WTC11 (cell line): Measurements from ENCODE around the gene PGD. TPM values are rescaled to one million over a fixed set of nuclear protein-coding genes. Genes with fewer than 3 reads are reported as not detected.
A peak's percentile ranks its signal among the peaks of the same experiment; 100 is the strongest.

Source experiments
- ATAC-seq: fragments of 200-7000 bp; cut with Tn5 transposase; 2 replicates; pipeline ENCODE4 v1.10.0; 2021; ENCODE audit warnings: mild to moderate bottlenecking, moderate library complexity
- CTCF ChIA-PET: fragments of 300-600 bp; sonication (Branson Sonifier 250); formaldehyde crosslinking; loops from one replicate; lab custom pipeline; 2021; ENCODE audit warnings: antibody characterized with exemption; lab: Charles Lee
- POLR2A ChIA-PET: fragments of 350-600 bp; sonication (Branson Sonifier 250); formaldehyde crosslinking; loops from one replicate; lab custom pipeline; 2021; ENCODE audit warnings: antibody characterized with exemption; lab: Charles Lee
- DNase-seq: peaks from one replicate; pipeline ENCODE4 v3.0.0; 2021; ENCODE audit warnings: low spot score
- H3K27ac Mint-ChIP-seq: 2 replicates; pipeline ENCODE4 v1.8.0; 2021; ENCODE audit warnings: mixed read lengths
- H3K27me3 Mint-ChIP-seq: 2 replicates; pipeline ENCODE4 v1.8.0; 2021; ENCODE audit warnings: low read depth, mild to moderate bottlenecking, moderate library complexity, mixed read lengths
- H3K36me3 Mint-ChIP-seq: 2 replicates; pipeline ENCODE4 v1.8.0; 2021; ENCODE audit warnings: mixed read lengths
- H3K4me1 Mint-ChIP-seq: 2 replicates; pipeline ENCODE4 v1.8.0; 2022; ENCODE audit warnings: mixed read lengths
- H3K4me3 Mint-ChIP-seq: 2 replicates; pipeline ENCODE4 v1.8.0; 2021; ENCODE audit warnings: mild to moderate bottlenecking, moderate library complexity, mixed read lengths
- H3K9me3 Mint-ChIP-seq: 2 replicates; pipeline ENCODE4 v1.8.0; 2021; ENCODE audit warnings: mixed read lengths
- AFF4 ChIP-seq: sonication (generic); formaldehyde crosslinking; IDR thresholded peaks from 2 replicates; pipeline ENCODE4 v1.8.1; 2023; ENCODE audit warnings: mild to moderate bottlenecking, missing genetic modification reagents, borderline replicate concordance
- FOXP4 ChIP-seq: sonication (generic); formaldehyde crosslinking; IDR thresholded peaks from 2 replicates; pipeline ENCODE4 v1.8.0; 2022; ENCODE audit warnings: mild to moderate bottlenecking, missing genetic modification reagents
- IRF1 ChIP-seq: sonication (generic); formaldehyde crosslinking; IDR thresholded peaks from 2 replicates; pipeline ENCODE4 v1.8.0; 2023; ENCODE audit warnings: missing genetic modification reagents
- IRF2 ChIP-seq: sonication (generic); formaldehyde crosslinking; IDR thresholded peaks from 2 replicates; pipeline ENCODE4 v1.8.0; 2022; ENCODE audit warnings: low read depth, missing genetic modification reagents, borderline replicate concordance
- NFYB ChIP-seq: sonication (generic); formaldehyde crosslinking; conservative IDR thresholded peaks from 2 replicates; pipeline ENCODE4 v1.8.0; 2022; ENCODE audit warnings: low read depth, missing genetic modification reagents
- USF2 ChIP-seq: sonication (generic); formaldehyde crosslinking; IDR thresholded peaks from 2 replicates; pipeline ENCODE4 v1.8.1; 2023; ENCODE audit warnings: mild to moderate bottlenecking, missing genetic modification reagents, moderate library complexity
- ZNF232 ChIP-seq: sonication (generic); formaldehyde crosslinking; IDR thresholded peaks from 2 replicates; pipeline ENCODE4 v1.8.0; 2022; ENCODE audit warnings: mild to moderate bottlenecking, missing genetic modification reagents
- ZSCAN18 ChIP-seq: fragments of 250-450 bp; sonication (Bioruptor Pico); IDR thresholded peaks from 2 replicates; pipeline ENCODE4 v2.1.2; 2022; ENCODE audit warnings: mild to moderate bottlenecking, moderate library complexity
- total RNA-seq: library from RNA; stranded (reverse); gene quantifications from 3 replicates; pipeline ENCODE4 v1.2.3, GENCODE V29; 2021
- TF ChIP-seq, protein P1 (sequence below): sonication (generic); formaldehyde crosslinking; IDR thresholded peaks from 2 replicates; pipeline ENCODE4 v1.8.1; 2022; ENCODE audit warnings: low read depth, mild to moderate bottlenecking, moderate library complexity, missing genetic modification reagents, borderline replicate concordance
- TF ChIP-seq, protein P2 (sequence below): fragments of 250-450 bp; sonication (Bioruptor Pico); IDR thresholded peaks from 2 replicates; pipeline ENCODE4 v1.9.0; 2021; ENCODE audit warnings: mild to moderate bottlenecking
- TF ChIP-seq, protein P3 (sequence below): sonication (generic); formaldehyde crosslinking; IDR thresholded peaks from 2 replicates; pipeline ENCODE4 v1.8.1; 2022; ENCODE audit warnings: low read depth, missing genetic modification reagents, borderline replicate concordance
- TF ChIP-seq, protein P4 (sequence below): sonication (generic); formaldehyde crosslinking; IDR thresholded peaks from 2 replicates; pipeline ENCODE4 v1.8.1; 2022; ENCODE audit warnings: missing genetic modification reagents, borderline replicate concordance

PGD gene
- total RNA-seq, 1 experiment from 2014 or later = 278 TPM

DNA sequence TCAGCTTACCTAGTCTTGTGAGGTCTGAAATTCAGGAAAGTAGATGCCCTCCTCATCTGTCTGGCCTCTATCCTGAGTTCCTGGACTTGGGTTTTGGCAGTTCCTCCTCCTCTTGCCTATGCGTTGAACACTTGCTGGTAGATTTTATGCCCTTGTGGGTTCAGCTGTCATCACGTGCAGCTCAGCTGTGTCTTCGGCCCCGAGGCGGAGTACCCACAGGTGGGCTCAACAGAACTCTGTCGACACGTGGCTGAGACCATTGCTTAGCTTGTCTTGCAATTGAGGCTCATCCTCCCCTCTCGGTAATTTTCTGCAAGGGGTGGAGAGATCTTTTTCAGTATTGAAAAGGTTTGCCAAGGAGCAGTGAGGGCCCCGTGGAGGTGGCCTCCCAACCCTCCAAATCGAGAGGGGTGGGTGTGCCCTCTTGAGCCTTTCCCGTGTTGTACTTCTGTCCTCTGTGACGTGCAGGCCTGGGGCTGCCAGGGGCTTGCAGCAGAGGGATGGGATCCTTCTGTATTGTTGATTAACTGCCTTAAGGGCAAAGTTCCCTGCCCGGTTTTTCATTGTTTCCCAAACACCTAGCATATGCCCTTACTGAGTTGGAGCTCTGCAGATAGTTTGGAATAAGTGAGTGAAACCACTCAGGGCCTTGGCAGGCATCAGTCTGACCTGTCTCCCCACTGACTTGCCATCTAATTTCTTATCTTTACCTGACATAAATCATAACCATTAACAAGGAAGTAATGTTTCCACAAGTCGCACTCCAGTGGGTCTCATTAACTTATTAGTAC, 34.2 kb downstream of the PGD start:
- peak overlapping the region; percentile 22; the same call in 1 of the 2 replicates for H3K4me3 Mint-ChIP-seq
- H3K27me3 Mint-ChIP-seq = no peaks in the 10 kb centered on the region
- TF ChIP-seq AFF4 (CRISPR knock-in tag) (no peak), ZNF232 (CRISPR knock-in tag) (no peak), NFYB (no peak), ZSCAN18 (CRISPR knock-in tag) (no peak), FOXP4 (CRISPR knock-in tag) (no peak), IRF1 (CRISPR knock-in tag) (no peak), IRF2 (CRISPR knock-in tag) (no peak), USF2 (CRISPR knock-in tag) (no peak)
- TF ChIP-seq, protein P1, sequence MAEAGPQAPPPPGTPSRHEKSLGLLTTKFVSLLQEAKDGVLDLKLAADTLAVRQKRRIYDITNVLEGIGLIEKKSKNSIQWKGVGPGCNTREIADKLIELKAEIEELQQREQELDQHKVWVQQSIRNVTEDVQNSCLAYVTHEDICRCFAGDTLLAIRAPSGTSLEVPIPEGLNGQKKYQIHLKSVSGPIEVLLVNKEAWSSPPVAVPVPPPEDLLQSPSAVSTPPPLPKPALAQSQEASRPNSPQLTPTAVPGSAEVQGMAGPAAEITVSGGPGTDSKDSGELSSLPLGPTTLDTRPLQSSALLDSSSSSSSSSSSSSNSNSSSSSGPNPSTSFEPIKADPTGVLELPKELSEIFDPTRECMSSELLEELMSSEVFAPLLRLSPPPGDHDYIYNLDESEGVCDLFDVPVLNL (CRISPR knock-in tag) = no peak
- TF ChIP-seq, protein P2, sequence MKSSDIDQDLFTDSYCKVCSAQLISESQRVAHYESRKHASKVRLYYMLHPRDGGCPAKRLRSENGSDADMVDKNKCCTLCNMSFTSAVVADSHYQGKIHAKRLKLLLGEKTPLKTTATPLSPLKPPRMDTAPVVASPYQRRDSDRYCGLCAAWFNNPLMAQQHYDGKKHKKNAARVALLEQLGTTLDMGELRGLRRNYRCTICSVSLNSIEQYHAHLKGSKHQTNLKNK = no peak
- TF ChIP-seq, protein P3, sequence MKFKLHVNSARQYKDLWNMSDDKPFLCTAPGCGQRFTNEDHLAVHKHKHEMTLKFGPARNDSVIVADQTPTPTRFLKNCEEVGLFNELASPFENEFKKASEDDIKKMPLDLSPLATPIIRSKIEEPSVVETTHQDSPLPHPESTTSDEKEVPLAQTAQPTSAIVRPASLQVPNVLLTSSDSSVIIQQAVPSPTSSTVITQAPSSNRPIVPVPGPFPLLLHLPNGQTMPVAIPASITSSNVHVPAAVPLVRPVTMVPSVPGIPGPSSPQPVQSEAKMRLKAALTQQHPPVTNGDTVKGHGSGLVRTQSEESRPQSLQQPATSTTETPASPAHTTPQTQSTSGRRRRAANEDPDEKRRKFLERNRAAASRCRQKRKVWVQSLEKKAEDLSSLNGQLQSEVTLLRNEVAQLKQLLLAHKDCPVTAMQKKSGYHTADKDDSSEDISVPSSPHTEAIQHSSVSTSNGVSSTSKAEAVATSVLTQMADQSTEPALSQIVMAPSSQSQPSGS (CRISPR knock-in tag) = no peak
- TF ChIP-seq, protein P4, sequence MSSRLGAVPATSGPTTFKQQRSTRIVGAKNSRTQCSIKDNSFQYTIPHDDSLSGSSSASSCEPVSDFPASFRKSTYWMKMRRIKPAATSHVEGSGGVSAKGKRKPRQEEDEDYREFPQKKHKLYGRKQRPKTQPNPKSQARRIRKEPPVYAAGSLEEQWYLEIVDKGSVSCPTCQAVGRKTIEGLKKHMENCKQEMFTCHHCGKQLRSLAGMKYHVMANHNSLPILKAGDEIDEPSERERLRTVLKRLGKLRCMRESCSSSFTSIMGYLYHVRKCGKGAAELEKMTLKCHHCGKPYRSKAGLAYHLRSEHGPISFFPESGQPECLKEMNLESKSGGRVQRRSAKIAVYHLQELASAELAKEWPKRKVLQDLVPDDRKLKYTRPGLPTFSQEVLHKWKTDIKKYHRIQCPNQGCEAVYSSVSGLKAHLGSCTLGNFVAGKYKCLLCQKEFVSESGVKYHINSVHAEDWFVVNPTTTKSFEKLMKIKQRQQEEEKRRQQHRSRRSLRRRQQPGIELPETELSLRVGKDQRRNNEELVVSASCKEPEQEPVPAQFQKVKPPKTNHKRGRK (CRISPR knock-in tag) = no peak
- ChIA-PET POLR2A (interaction anchor here (0.6 kb wide), 1 partner anchor 21 kb away, joined by 5 read pairs; no protein-coding TSS in a partner anchor), CTCF (no interaction called here)
- peaks cover 16% of the 10 kb centered on the region for H3K4me1 Mint-ChIP-seq
- H3K36me3 Mint-ChIP-seq = no peaks in the 10 kb centered on the region
- no peak overlapping the region for H3K27ac Mint-ChIP-seq
- DNase-seq = no peak
- H3K9me3 Mint-ChIP-seq = no peaks in the 10 kb centered on the region
- no peak for ATAC-seq
